HepG2 (cell line): Measurements from ENCODE around the gene SBK1. TPM values are rescaled to one million over a fixed set of nuclear protein-coding genes. Genes with fewer than 3 reads are reported as not detected.

Experiments used
- ATAC-seq: fragments of 200-7000 bp; cut with Tn5 transposase; 3 replicates; pipeline ENCODE4 v1.9.1; 2020; ENCODE audit warnings: mild to moderate bottlenecking, moderate library complexity
- BruUV-seq: library from RNA; stranded (reverse); fragments of 400-500 nt; replicated peaks from 2 replicates; lab custom pipeline; 2021; lab: Mats Ljungman, UMichigan
- CTCF ChIA-PET: fragments of 300-600 bp; formaldehyde crosslinking; extraction: SDS; loops from one replicate; lab custom pipeline; 2021; ENCODE audit warnings: low total read pairs, inconsistent platforms, low intra/inter-chr PET ratio; lab: Yijun Ruan, JAX
- POLR2A ChIA-PET: fragments of 350-600 bp; sonication (Branson Sonifier 250); formaldehyde crosslinking; loops from one replicate; lab custom pipeline; 2020; ENCODE audit warnings: antibody characterized with exemption, inconsistent platforms; lab: Yijun Ruan, JAX
- DNase-seq: peaks from one replicate; pipeline ENCODE4 v3.0.0-alpha.2; 2015; ENCODE audit warnings: low spot score
- FAIRE-seq: peaks from 3 replicates; lab custom pipeline; 2011; peaks lifted over from hg19 to GRCh38; lab: Jason Lieb, UNC
- H2AFZ ChIP-seq: one replicate; pipeline ENCODE4 v1.6.1; 2011; ENCODE audit warnings: low read length, inconsistent platforms
- H3K27ac ChIP-seq: fragments of 300-600 bp; 3 replicates; pipeline ENCODE4 v1.8.0; 2011; ENCODE audit warnings: mixed run types, mild to moderate bottlenecking, mixed read lengths, low read length, inconsistent platforms; ENCODE audit not compliant: insufficient read depth; ENCODE audit errors: extremely low read length
- H3K27me3 ChIP-seq, 2 experiments: fragments of 200-600 bp in 1 of 2; 2 replicates in 1 of 2; 3 replicates in 1 of 2; pipeline versions ENCODE4 v1.6.0 to v1.8.0; 2011; ENCODE audit warnings: low read length in 2 of 2, mild to moderate bottlenecking in 2 of 2, moderate library complexity in 2 of 2, inconsistent platforms in 1 of 2; ENCODE audit not compliant: insufficient read depth in 2 of 2, control insufficient read depth in 1 of 2
- H3K36me3 ChIP-seq, 2 experiments: fragments of 200-600 bp in 1 of 2; replicated peaks in 1 of 2; 2 replicates in 1 of 2; 3 replicates in 1 of 2; pipeline versions ENCODE4 v1.5.1 to v1.8.0; 2011; ENCODE audit warnings: low read length in 2 of 2, inconsistent platforms in 1 of 2; ENCODE audit not compliant: insufficient read depth in 2 of 2, control insufficient read depth in 1 of 2
- H3K4me1 ChIP-seq: 2 replicates; pipeline ENCODE4 v1.5.1; 2012; ENCODE audit warnings: low read length, inconsistent platforms; ENCODE audit not compliant: insufficient read depth
- H3K4me2 ChIP-seq: 2 replicates; pipeline ENCODE4 v1.6.0; 2011; ENCODE audit warnings: low read depth, low read length, inconsistent platforms
- H3K4me3 ChIP-seq, 3 experiments: fragments of 200-600 bp in 1 of 3; sonication (generic), shearing (Covaris generic) in 1 of 3; replicated peaks in 1 of 3; 2 replicates each; pipeline ENCODE4 v1.5.1; 2011 to 2016; ENCODE audit warnings: low read length in 3 of 3, inconsistent platforms in 2 of 3, low read depth in 2 of 3, mild to moderate bottlenecking in 2 of 3, control low read depth in 1 of 3, mixed read lengths in 1 of 3; ENCODE audit not compliant: insufficient read depth in 1 of 3
- H3K79me2 ChIP-seq: one replicate; pipeline ENCODE4 v1.6.1; 2011; ENCODE audit warnings: low read length, inconsistent platforms; ENCODE audit not compliant: insufficient read depth
- H3K9ac ChIP-seq: 2 replicates; pipeline ENCODE4 v1.6.0; 2011; ENCODE audit warnings: mild to moderate bottlenecking, low read depth, low read length, inconsistent platforms; ENCODE audit not compliant: insufficient read depth
- H3K9me3 ChIP-seq: 2 replicates; pipeline ENCODE4 v1.5.1; 2012; ENCODE audit warnings: mild to moderate bottlenecking, low read length
- H4K20me1 ChIP-seq: 2 replicates; pipeline ENCODE4 v1.6.0; 2011; ENCODE audit warnings: inconsistent platforms, mild to moderate bottlenecking, low read length, moderate library complexity; ENCODE audit not compliant: insufficient read depth
- ATM ChIP-seq: fragments of 450-650 bp; IDR thresholded peaks from 2 replicates; pipeline ENCODE4 v1.7.1; 2017; ENCODE audit warnings: mild to moderate bottlenecking, borderline replicate concordance
- HBP1 ChIP-seq: IDR thresholded peaks from 2 replicates; pipeline ENCODE4 v1.6.1; 2016; ENCODE audit warnings: low read depth, control low read depth
- KAT7 ChIP-seq: IDR thresholded peaks from 2 replicates; pipeline ENCODE4 v1.6.1; 2018; ENCODE audit warnings: borderline replicate concordance, missing compliant biosample characterization
- KLF9 ChIP-seq: IDR thresholded peaks from 2 replicates; pipeline ENCODE4 v1.6.1; 2016; ENCODE audit warnings: low read depth
- SIX1 ChIP-seq: sonication (generic); formaldehyde crosslinking; IDR thresholded peaks from 2 replicates; pipeline ENCODE4 v1.4.0; 2020; ENCODE audit warnings: missing genetic modification reagents, borderline replicate concordance
- SSRP1 ChIP-seq: IDR thresholded peaks from 2 replicates; pipeline ENCODE4 v1.6.1; 2016; ENCODE audit warnings: control low read depth
- ZNF143 ChIP-seq: sonication (generic); formaldehyde crosslinking; IDR thresholded peaks from 2 replicates; pipeline ENCODE4 v1.4.0; 2020; ENCODE audit warnings: missing genetic modification reagents
- ZNF740 ChIP-seq: sonication (generic); formaldehyde crosslinking; IDR thresholded peaks from 2 replicates; pipeline ENCODE4 v1.4.0; 2020; ENCODE audit warnings: missing genetic modification reagents
- ZNF781 ChIP-seq: sonication (generic); formaldehyde crosslinking; IDR thresholded peaks from 2 replicates; pipeline ENCODE4 v1.5.1; 2020; ENCODE audit warnings: borderline replicate concordance, mild to moderate bottlenecking, missing genetic modification reagents; ENCODE audit errors: not compliant biosample characterization
- ZNF782 ChIP-seq: sonication (generic); formaldehyde crosslinking; IDR thresholded peaks from 2 replicates; pipeline ENCODE4 v1.4.0; 2020; ENCODE audit warnings: missing genetic modification reagents, mild to moderate bottlenecking, borderline replicate concordance
- WGBS: methylation state at CpG from one replicate; pipeline ENCODE4 v1.1.6; 2017; ENCODE audit warnings: low lambda C conversion rate; 5-methylcytosine and 5-hydroxymethylcytosine counted together
- in situ Hi-C: cut with HindIII; loops from 2 replicates; pipeline ENCODE4 v1.10.0; 2017; ENCODE audit warnings: low pct_unique_long_range_greater_than_20kb; ENCODE audit not compliant: extremely low pct_ligation_motif_present
- intact Hi-C: fragments of 100-400 bp; cut with micrococcal nuclease; formaldehyde crosslinking; loops from one replicate; pipeline ENCODE4 v1.10.0; 2022; ENCODE audit not compliant: unreplicated experiment
- polyA plus RNA-seq, 8 experiments: library from polyadenylated mRNA; depleted of rRNA in 3 of 8; stranded (reverse) in 7 of 8; unstranded in 1 of 8; fragments of >200 nt; fragmentation: Illumina TruSeq in 4 of 8; extraction: Trizol in 4 of 8; gene quantifications; 2 replicates each; pipeline versions ENCODE4 v1.2.1 to v1.2.3, GENCODE V29; 2011 to 2016; ENCODE audit warnings: low read depth in 4 of 8, missing spikeins in 1 of 8, mixed read lengths in 1 of 8; ENCODE audit not compliant: insufficient read depth in 1 of 8
- total RNA-seq, 5 experiments: library from RNA; depleted of rRNA; stranded (reverse); fragments of >200 nt; fragmentation: Illumina TruSeq; extraction: Trizol; gene quantifications; 2 replicates each; pipeline ENCODE4 v1.2.3, GENCODE V29; 2016; ENCODE audit warnings: low read depth in 1 of 5

SBK1 gene
- total and polyA plus RNA-seq, 2 of the 13 experiments (the other 11 are each of a cell fraction or from before 2014, with no cell fraction given), result 0.15 to 0.17 TPM

GRCh38 chr16:28288114-28288513 lies 4.2 kb upstream of the SBK1 start:
- WGBS, result 41% methylated on average over 2 of the region's 7 CpGs
- no peak overlapping the region for H3K9ac ChIP-seq
- ATAC-seq, result no peak
- TF ChIP-seq KLF9 (no peak), SIX1 (CRISPR knock-in tag) (no peak), SSRP1 (CRISPR knock-in tag) (no peak), ATM (no peak), KAT7 (CRISPR knock-in tag) (no peak), ZNF143 (CRISPR knock-in tag) (no peak), ZNF782 (CRISPR knock-in tag) (no peak), ZNF781 (CRISPR knock-in tag) (no peak), ZNF740 (CRISPR knock-in tag) (no peak), HBP1 (CRISPR knock-in tag) (no peak)
- in situ Hi-C loops (no loop called here), intact Hi-C loops (no loop called here)
- H3K4me1 ChIP-seq, result peaks cover 40% of the 10 kb centered on the region
- no peak overlapping the region for H3K27ac ChIP-seq
- H3K79me2 ChIP-seq, result no peaks in the 10 kb centered on the region
- H2AFZ ChIP-seq, result no peak overlapping the region
- H3K9me3 ChIP-seq, result no peaks in the 10 kb centered on the region
- CTCF ChIA-PET, result no interaction called here
- H3K27me3 ChIP-seq, result peaks cover 0 to 22% of the 10 kb centered on the region in 2 experiments; a peak in 4 of 5 replicates
- DNase-seq, result no peak
- H3K4me3 ChIP-seq, result no peak overlapping the region
- H3K36me3 ChIP-seq, result no peaks in the 10 kb centered on the region
- H3K4me2 ChIP-seq, result no peak overlapping the region
- no peak for FAIRE-seq
- no TSS peak for BruUV-seq
- no peaks in the 10 kb centered on the region for H4K20me1 ChIP-seq
- POLR2A ChIA-PET, result no interaction called here
